CD4-positive, alpha-beta T cell treated with Interleukin-6 for 4 hours (primary cell): ENCODE results near the gene SLC5A12.

Experiments
- DNase-seq: peaks from one replicate; pipeline ENCODE4 v3.0.0-alpha.2; 2020; ENCODE audit warnings: mixed read lengths

The SLC5A12 gene

DNA sequence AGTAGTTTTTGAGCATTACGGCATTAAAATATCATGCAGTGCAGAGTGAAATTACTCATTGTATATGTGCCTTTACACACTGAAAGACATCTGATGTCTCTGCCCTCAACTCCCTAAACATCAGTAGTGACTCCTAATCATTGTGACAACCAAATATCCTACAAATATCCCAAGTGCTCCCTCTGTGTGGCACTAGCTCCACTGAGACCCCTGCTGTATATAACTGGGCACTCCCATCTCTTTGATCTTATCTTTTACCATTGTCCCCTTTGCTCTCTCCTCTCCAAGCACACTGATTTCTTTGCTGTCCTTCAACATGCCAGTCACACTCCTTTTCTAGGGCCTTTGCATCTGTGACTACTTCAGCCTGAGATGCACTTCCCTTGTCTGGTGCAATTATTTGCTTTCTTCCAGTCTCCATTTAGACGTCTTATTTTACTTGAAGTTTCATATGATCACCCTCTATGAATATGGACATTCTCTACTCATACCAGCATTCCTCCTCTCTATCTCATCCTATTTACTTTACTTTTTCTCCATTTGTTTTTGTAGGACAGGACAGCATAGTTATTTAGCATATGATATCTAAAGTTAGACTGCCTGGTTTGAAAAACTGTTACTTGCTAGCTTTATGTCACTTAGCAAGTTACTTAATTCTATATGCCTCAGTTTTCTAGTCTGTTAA is 2.4 kb downstream of the SLC5A12 start:
- no peak for DNase-seq

- no peak for DNase-seq
Measured at GRCh38 chr11:26717771-26718170, 4.1 kb downstream of the SLC5A12 start.

DNA sequence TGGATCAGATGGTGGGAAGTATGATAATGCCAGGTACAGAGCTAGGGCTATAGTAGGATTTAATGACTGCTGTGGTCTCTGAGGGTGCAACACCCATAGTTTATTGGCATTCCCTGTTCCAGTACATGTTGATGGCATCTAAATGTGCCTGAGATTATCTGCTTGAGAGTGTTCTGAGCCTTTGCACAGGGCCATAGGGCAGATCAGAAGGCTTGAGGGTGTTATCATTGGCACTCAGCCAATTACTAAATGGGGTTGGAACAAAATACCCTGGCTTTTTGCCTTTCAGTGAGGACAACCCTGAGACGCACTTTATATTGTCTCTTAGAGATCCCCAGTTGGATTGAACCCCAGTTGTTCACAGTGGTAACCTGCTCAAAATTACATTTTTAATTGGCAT is 6.7 kb downstream of the SLC5A12 start:
- DNase-seq, result no peak

DNA sequence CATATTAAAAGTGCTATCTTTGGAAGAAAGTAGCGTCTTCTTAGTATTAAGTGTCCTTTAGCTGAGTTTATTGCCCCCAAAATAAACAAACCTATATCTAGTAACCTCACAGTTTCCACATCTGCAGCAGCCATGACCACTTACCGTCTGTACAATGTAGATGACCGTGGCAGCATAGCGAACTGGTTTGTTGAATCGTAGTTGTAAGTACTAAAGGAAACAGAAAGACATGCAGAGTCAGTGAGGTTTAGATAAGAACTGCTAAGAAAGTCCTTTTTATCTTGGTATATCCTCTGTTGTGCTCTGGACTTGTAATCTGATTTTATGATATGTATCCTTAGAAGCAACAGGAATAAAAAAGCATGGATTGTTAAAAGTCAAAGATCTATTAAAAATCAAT is 9.4 kb downstream of the SLC5A12 start:
- DNase-seq, result no peak

GRCh38 chr11:26710489-26710888 is 11.4 kb downstream of the SLC5A12 start:
- DNase-seq, result no peak

DNA sequence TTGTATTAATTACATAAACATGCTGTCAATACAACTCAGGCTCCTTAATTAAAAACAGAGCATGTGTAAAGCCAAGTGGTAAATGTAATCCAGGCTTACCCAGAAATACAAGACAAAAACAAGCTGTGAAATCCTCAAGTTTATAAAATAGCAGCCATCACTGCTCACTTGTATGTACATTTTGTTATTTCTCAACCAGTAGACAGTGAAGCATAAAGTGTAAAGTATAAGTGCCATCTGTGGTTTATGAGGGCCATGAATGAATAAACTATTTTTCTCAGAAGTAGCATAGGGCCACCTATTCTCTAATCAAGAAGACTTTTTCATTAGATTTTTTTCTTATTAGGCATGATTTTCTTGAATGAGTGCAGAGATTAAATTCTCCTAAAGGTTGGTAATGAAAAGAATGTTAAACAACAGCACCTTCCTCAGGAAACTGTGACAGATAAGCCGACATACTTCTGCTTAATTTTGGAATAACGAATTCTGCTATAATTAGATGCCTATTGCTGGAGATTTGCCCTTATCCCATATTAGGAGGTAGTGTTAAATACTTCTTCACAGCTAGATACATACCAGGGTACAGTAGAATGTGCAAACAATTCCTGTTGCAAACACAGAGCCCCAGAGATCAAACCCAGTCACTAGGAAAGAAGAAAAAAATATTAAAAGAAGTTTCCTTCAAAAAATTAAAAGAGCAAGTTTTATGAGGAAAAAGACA is 13.0 kb downstream of the SLC5A12 start:
- no peak for DNase-seq

DNA sequence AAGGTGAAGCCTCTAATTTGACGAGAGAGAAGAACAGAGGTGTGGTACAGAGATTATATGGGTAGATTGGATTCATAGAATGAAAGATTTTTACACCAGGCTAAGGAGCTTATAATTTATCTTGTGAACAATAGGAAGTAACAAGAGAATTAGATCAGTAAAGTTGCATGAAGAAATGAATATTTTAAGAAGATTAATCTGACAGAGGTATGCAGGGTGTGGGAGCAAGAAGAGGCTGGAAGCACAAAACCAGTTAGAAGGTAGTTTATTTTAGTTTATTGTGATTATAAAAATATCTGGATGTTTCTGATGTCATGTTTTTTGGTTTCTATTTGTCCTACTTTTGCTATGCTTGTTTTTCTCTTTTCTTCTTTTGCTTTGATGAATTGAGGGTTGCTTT is 15.7 kb downstream of the SLC5A12 start:
- DNase-seq, result no peak

GRCh38 chr11:26704249-26704648 is 17.6 kb downstream of the SLC5A12 start:
- no peak for DNase-seq

DNA sequence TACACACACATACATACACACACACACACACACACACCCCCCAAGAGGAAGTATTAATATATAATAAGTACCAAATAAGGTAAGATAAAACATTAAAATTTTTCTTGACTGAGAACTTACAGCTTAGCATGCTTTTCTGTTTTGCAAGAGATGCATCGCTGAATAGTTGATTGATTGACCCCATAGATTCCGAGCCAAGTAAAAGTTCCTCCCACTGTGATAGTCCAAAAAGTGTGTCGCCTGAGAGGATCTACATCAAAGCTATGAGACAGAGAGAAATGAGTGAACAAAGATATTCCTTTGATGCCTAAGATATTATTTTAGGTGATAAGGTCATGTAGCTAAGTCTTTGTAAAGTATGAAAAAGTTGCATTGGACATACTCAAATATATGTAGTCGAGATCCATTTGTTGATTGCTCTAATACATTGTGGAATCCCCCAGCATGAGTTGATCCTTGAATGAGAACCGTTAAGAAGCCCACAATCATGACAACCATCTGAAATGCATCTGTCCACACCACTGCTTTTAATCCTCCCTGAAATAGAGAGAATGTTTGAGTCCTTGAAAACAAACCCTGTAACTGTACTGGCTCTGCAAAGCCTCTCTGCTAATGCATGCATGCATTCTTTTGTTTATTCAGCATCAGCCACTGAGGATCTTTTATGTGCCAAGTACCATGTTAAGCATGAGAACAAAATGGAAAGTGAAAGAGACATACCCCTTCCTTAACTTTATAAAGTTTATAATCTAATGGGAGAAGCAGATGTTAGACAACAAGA is 18.3 kb downstream of the SLC5A12 start:
- DNase-seq, result no peak

DNA sequence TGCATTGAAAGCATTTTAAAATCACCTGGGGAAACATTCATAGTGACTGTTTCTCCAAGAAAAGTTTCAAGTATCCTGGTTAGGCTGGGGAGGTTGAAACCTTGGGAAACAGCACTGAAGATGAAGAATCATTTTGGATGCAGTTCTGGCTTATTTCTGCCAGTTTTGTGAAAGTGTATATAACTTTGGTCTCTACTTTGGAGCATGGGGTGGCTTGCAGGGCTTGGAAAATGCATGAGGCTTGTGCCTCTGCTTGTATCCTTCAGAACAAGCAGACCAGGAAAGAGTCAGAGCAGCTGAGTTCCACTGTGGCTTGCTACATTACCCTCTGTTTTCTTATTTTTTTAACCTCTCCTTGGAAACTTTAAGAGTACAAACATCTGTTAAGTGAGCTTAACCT is 19.5 kb downstream of the SLC5A12 start:
- no peak for DNase-seq

DNA sequence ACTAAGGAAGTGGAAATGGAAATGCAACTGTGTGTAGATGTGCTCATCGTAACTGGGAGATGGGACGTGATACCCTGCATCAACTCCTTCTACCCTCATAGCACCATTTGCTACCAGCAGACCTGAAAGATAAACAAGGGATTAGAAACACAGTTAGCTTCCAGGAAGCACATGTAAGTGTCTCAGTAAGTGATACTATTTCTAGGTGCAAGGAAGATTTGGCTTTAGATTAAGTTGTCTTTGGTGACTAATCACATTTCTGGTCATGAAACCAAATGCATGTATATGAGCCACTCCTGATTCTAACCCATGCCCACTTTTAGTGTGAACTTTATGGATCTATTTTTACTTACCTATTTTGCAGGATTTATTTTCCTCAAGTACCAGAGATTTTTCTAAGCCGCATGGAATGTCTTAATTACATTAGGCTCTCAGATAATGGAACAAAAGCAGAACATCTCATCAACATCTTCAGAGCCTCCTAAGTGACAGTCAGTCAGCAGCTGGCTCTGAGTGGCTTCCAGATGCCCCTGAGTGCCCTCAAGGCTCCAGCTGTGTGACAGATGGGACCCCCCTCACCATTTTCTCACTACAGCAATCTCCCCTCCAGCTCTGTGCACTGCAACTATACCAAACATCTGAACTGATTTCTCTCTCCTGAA is 21.2 kb downstream of the SLC5A12 start:
- DNase-seq, result no peak

DNA sequence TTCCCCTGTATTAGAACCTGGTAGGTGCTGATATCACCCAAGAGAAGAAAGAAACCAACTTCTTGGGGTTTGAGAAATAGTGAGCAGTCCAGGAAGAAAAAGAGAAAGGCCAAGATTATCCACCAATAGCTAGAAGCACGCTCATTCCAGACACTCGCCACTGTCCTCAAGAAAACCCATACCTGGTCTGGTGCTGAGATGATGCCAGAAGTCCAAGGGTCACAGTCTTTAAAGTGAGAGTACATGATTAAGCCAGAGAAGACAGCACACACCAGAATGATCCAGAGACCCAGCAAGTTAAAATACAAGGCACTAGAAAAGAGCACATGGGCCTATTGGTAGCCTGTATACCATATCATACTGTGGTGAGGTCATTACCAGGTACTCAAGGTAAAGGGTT is 23.6 kb downstream of the SLC5A12 start:
- DNase-seq, result no peak

DNA sequence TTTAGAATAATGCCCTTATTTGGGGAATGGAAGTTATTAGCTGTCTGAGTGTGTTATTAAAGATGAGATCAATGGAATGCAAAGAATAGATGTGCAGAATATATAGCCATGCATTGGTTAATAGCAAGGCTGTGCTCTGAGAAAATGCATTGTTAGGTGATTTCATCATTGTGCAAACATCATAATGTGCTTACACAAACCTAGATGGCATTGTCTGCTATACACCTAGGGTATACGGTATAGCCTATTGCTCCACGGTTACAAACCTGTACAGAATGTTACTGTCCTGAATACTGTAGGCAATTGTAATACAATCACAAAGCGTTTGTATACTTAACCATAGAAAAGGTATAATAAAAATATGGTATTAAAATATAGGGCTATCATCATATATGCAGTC is 25.5 kb downstream of the SLC5A12 start:
- DNase-seq, result no peak

- no peak for DNase-seq
Measured at GRCh38 chr11:26688701-26689100, 33.2 kb downstream of the SLC5A12 start.

GRCh38 chr11:26687351-26687750 is 34.5 kb downstream of the SLC5A12 start:
- DNase-seq, result no peak

DNA sequence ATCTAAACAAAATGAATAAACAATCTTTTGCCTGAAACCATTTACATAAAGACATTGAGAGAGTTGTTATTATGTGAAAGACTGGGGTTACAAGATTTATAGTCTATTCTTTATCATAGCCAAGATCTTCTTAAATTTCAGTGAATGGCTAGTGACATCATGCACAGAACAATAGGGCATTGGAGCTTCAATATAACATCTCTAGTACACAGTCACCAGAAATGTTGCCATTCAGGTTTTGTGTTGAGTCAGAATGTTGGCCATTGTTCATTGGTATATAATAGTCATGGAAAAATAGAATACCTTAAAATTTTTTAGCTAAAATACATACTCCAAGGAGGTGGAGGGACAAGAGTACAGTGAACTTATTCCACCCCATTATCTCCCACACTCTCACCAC is 44.3 kb downstream of the SLC5A12 start:
- no peak for DNase-seq

GRCh38 chr11:26676641-26677040 is 45.2 kb downstream of the SLC5A12 start:
- no peak for DNase-seq

DNA sequence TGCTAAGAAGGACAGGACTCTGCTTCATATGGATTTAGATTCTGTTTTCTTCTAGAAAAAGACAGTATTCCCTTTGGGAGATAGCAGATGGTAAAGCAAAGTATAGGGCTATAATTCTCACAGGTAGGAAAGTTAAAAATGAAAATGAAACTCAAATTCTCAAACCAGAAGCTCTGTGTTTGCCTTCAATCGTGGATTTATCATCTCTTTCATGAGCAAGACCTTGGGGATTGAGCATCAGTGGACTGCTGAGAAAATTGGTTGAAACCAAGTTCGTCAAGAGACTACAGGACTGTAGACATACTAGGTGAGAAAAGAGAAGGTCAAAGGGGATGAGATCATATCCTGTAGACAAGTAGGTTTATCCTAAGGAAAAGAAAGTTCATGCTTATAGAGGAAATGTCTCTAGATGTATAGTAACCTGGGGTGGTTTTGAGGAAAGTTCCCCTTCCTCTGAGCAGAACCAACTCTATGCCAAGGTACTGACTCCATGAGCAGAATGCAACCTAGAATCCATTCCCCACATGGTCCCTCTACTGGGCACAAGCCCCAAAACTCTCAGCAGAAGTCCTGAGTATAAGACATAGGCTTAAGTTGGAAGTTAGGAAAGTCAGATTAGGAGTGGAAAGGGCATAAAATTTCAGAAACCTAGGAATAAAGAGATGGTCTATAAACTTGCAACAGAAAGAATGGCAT is 46.5 kb downstream of the SLC5A12 start:
- no peak for DNase-seq

- no peak for DNase-seq
Measured at GRCh38 chr11:26665946-26666345, 55.9 kb downstream of the SLC5A12 start.

DNA sequence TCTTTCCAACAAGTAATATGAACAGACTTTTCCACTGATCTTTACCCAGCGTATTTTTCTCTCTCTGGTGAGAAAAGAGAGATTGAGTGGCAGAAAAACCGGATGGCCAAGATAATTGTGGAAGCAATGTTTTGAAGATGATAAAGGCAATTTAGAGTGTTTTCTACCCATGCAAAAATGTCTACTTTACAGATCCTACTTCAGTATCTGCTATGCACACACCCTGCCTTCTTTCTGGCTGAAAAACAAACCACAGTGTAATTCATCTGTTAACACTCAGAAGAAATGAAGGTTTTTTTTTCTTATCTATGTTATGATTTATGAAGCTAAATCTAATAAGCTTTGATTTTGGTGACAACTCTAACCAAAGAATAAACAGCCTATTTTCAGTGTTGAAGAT is 56.8 kb downstream of the SLC5A12 start:
- DNase-seq, result no peak

GRCh38 chr11:26662916-26663315 is 58.9 kb downstream of the SLC5A12 start:
- DNase-seq, result no peak

GRCh38 chr11:26655287-26655686 is 66.6 kb downstream of the SLC5A12 start:
- no peak for DNase-seq

- no peak for DNase-seq
Measured at GRCh38 chr11:26651916-26652315, 69.9 kb downstream of the SLC5A12 start.
